Ramos (cell line): ENCODE data around the gene TSR1.

Experiments
- in situ Hi-C: fragments of 300-500 bp; cut with MboI; formaldehyde crosslinking; loops from one replicate; pipeline ENCODE4 v1.14.3; 2022; ENCODE audit warnings: low sequenced_read_pairs; ENCODE audit not compliant: unreplicated experiment

TSR1 gene

DNA sequence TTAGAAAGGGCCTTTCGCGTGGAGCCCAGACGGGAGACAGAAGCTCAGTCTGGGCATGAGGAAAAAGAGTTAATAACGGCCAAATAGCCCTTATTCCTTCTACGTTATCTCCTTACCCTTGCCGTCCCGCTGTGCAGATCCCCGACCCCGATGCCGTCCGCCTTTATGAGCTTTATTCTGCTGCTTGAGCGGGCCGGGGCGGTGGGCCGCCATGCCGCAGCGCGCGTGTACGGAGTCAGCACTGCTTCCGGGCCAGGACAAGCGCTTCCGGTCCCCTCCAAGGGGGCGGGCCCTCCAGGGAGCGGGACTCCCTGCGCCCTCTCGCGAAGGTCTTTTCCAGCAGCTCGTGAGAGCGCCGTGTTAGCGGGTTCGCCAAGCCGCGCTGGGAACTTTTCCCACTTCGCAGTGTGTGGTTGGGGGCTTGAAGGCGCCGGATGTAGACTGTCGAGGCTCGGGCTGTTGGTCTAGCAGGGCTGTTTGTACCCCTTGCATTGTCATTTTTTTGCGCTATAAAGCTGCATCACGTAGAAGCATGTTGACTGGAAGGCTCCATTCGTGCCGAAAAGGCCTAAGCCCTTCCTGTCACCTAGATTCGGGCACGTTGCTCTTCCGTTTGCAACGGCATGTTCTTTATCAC is at the start of gene TSR1:
Gene TSR1, minus strand, starts transcription at position 243 of the 637 bp plus-strand sequence. Its CDS starts 30 bp downstream, at position 213.
- in situ Hi-C loops = no loop called here

DNA sequence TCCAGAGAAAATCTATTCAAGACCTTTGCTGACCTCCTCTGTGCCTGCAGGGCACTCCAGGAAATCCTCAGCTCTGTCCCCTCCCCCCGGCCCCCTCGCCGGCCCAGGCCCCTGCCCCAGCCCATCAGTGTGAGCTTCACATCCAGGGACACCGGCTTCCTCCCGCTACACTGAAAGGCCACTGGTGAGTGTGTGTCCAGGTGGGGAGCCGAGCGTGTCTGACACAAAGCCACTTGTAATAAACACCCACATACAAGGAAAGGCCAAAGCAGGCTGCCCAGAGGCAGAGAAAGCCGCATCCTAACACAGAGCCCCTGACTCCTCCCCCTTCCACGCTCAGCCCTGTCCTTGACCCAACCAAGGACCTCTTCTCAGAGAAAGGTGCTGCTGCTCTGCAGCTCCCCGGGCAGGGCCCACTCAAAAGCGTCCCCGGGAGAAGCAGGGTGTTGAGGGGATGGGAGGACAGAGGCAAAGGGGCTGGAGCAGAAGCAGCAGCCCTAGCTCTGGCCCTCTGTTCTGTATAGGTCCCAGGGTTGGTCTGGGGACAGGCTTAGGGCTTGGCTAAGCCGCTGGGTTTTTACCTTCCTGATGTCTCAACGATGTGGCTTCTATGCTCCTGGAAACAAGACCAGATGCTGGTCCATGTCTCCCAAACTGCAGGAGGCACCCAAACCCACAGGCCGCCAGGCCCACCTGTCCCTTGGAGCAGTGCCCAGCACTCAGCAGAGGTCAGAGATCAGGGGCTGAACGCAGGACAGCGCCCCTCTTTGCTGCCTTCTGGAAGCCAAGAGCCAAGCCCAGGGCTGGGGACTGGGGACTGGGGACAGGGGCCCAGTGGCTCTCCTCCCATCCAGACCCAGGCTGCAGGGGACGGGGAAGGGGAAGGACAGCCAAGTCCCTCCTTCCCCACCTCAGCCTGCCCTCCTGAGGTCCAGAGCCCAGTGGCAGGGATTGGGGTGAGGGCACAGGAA is 49.3 kb upstream of the TSR1 start:
- in situ Hi-C loops = no loop called here

DNA sequence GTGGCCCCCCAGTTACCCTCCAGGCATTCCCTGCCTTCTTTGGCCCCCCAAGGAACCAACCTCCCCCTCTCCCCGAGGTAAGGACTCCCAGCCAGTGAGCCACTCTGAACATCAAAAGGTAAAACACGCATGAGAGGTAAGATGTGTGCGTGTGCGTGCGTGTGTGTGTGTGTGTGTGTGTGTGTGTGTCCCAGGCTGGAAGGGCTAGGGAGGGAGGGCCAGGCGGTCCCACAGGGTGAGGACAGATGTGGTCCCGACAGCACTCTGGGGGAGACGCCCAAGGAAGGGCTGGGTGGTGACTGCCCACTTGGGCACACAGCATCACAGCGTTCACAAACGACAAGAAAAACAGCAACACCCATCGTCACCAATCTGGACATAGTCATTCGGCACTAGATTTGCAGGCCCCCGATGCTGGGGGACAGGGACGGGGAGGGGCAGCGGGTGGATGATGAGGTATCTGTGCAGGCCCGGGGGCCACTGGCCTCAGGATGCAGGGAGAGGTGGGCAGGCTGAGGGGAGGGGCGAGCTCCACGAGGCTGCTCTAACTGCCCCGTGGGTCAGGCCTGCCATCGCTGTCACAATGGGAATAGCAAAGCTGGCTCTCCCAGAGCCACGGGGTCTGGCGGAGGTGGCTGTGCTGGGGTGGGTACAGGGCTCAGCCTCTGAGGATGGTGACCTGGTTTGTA is 48.3 kb upstream of the TSR1 start:
- in situ Hi-C loops = no loop called here

DNA sequence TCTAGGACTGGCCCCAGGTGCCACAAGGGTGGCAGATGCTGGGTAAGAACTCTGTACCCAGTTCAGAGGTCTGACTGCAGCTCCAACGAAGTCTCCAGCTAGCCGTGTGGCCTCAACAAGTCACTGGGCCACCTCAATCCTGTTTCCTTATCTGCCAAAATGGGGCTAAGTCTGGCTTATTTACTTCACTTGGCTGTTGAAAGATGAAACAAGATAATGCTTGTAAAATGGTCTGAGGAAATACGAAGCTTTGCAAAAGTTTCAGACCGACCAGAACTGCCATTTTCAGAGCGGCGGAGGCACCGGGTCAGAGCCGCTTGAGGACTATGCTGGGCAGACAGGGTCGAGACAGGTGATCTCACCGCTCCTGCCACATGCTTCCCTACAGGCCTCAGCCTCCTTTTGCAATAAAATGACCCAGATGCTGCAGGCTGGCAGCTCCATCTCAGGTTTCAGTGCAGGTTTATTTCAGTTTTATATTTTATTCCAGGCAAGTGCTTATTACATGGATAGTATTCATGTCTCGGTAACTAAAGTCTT is 47.4 kb upstream of the TSR1 start:
- in situ Hi-C loops = no loop called here

DNA sequence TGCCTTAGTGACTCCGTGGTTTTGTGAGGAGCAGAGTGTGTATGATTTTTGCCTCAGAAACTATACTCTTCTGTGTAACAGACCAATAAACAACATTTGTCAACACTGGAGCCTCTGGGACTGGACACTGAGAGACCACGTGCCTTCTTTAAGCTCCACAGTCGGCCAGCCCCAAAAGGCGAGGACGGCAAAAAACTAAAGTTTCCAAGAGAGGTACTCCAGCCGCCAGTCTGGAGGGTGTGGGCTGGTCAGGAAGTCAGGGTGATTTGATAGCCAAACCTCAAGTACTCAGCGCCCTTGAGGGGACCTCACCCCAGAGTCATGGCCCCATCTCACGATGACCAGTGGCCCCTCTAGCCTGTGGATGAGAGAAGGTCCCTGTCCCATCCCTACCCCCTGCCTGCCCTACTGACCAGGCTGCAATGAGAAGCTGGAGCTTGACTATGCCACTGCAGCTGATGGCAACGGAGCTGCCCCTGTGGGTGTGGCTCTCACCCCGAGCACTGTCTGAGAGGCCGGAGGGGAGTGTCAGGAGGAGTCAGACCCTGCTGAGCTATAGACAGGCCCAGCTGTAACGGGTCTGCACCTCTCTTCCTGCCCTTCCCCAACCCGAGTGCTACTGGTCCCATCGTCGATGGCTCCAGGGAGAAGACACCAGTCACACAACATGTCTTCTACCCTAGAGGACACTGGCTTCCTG is 44.8 kb upstream of the TSR1 start:
- in situ Hi-C loops = no loop called here

DNA sequence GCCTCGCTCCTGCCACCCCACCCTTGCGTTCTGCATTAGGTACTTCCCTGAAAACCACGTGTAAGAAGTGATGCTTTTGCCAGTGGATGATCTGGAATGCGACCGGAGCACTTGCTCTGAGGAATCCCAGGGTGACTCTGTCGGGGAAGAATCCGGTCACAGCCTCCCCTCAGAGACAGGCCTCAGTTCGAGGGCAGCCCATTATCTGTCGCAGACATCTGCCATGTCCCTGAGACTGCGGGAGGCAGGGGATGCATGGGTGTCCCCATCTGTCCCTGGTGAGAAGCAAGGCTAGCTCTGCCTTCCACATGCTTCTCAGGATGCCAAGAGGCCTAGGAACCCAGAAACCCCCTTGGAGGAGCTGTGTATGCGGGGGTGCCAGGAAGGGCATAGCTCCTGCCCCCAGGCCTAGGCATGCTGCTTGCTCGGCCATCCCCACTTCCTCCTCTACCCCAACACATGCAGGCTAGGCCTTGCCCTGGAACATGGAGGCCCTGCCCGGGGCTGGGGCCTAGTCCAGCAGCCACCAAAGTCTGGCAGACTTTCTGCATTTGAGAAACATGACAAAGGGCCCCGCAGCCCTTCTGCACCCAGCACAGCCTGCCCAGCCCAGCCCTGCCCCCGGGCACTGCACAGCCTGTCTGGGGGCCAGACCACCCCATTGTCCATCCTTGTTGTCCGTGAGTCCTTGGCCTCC is 44.1 kb upstream of the TSR1 start:
- in situ Hi-C loops = no loop called here

DNA sequence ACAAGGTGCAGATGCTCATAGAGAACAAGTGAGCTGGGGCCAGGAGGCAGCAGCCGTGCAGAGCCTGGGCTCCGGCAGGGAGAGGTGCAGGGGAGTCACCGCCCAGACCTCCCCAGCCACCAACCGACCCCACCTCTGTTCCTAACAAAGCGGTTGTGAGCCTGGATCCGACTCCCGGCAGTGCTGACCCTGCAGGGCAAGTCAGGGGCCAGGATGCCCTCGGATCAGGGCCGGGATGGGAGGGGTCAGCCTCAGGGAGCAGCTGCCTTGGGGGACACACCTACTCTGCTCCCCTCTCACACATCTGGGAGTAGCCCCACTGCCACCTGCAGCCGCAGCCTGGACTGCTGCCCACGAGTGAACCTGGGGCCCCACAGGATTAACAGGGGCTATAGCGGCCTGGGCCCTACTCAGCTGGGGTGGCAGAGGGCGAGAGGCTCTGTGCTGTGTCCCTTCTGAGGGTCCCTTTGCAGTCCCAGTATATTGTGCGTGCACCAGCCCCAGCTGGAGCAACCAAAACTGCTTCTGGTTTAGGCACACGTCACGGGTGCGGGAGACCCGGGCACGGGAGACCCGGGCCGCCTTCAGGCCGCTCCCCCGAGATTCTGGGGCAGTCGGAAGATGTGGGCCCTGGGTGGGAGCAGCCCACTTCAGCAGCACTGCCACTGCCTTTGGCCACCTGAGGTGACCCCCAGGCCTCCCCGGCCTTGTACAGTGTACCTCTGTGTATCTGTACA is 43.4 kb upstream of the TSR1 start:
- in situ Hi-C loops = loop anchor here (5.0 kb wide), 1 partner anchor 33 kb away; no protein-coding TSS in a partner anchor

DNA sequence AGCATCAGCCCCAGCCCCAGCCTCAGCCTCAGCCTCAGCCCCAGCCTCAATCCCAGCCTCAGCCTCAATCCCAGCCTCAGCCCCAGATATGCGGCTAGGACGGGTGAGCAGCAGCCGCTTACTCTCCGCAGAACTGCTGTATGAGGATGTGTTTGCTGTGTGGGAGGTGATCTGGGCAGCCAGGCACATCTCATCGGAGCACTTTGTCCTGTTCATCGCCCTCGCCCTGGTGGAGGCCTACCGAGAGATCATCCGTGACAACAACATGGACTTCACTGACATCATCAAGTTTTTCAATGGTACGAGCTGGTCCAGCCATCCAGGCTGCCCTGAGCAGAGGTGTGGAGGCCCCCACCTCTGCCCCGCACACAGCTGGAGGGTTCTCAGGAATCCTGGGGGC is 42.6 kb upstream of the TSR1 start:
- in situ Hi-C loops = loop anchor here (5.0 kb wide), 1 partner anchor 33 kb away; no protein-coding TSS in a partner anchor

DNA sequence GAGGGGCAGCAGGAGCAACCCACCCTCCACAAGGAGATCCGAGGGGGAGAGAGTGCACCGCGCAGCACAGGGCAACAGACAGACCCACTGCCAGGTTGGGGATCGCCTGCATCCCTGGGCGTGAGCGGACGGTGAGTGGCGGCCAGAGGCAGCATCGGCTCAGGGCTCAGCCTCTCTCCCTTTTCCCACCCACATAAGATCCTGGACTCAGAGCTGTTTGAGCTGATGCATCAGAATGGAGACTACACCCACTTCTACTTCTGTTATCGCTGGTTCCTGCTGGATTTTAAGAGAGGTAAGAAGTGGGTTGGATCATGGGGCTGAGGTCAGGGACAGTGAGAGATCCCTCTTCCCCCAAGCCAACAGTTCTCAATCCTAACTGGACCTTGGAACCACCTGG is 41.4 kb upstream of the TSR1 start:
- in situ Hi-C loops = loop anchor here (5.0 kb wide), 1 partner anchor 35 kb away; no protein-coding TSS in a partner anchor

DNA sequence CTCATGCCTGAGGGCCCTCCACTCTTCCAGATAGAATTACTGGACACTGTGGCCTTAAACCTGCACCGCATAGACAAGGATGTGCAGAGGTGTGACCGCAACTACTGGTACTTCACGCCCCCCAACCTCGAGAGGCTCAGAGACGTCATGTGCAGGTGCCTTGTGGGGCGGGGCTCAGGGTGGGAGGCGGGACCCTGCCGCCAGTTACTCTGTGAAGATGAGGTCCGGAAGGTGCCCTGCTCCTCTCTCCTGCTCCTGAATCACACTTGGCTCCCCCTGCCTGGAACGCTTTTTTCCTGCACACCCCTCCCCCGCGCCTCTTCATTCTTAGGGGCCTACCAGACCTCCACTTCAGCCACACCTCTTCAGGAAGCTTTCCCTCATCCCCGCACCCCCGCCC is 39.9 kb upstream of the TSR1 start:
- in situ Hi-C loops = loop anchor here (5.0 kb wide), 1 partner anchor 36 kb away; no protein-coding TSS in a partner anchor

DNA sequence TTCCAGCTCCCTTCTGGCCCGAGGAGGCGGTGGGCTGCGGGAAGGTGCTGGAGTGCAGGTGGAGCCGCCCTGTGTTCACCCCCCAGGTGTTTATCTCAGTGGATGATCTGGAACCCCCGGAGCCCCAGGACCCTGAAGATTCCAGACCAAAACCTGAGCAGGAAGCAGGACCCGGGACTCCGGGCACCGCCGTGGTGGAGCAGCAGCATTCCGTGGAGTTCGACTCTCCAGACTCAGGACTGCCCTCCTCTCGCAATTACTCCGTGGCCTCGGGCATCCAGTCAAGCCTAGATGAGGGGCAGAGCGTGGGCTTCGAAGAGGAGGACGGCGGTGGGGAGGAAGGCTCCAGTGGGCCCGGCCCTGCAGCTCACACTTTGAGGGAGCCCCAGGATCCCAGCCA is 39.1 kb upstream of the TSR1 start:
- in situ Hi-C loops = loop anchor here (5.0 kb wide), 1 partner anchor 37 kb away; no protein-coding TSS in a partner anchor

DNA sequence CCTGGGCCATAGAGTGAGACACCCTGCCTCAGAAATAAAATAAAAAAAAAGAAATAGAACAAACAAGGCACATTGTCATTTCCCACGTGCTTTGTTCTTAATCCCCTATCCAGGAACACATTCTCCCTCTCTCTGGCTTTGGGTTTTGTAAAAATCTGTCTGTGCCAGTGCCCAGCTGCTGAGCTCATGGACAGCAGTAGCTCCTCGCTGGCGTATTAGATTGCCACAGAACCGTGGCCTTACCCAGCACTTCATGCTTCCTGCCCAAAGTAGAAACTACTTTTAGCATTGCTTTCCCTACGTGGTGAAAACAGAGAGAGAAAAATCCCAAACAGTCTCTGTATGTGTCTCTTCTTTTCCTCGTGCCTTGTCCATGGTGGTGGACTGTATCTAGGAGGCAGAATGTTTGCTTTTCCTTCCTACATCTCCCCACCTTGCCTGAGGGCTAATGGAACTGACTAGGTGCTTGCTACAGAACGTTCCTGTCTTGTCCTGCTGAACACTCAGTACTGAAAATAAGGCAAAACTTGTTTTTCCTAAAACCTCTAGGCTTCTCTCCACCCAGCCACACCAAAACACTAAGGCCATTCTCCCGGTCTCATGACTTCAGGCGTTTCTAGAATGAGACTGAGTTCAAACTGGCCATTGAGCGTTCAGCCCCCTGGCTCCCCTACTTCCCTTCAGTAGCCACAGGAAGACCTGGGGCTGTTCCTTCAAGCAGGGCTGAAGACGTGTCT is 38.5 kb upstream of the TSR1 start:
- in situ Hi-C loops = loop anchor here (5.0 kb wide), 1 partner anchor 38 kb away; no protein-coding TSS in a partner anchor

DNA sequence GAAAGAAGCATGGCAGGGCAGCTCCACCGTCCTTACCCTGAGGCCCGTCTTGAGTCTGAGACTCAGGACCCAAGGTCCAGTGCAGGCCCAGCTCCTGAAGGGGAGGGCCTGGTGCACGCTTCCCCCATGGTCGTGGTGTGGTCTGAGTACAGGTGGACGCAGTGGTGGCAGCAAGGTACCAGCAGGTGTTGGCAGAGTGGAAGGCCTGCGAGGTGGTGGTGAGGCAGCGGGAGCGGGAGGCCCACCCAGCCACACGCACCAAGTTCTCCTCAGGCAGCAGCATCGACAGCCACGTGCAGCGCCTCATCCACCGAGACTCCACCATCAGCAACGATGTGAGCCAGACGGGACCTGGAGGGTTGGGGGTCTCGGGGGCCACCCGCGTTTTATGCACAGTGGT is 36.9 kb upstream of the TSR1 start:
- in situ Hi-C loops = no loop called here

DNA sequence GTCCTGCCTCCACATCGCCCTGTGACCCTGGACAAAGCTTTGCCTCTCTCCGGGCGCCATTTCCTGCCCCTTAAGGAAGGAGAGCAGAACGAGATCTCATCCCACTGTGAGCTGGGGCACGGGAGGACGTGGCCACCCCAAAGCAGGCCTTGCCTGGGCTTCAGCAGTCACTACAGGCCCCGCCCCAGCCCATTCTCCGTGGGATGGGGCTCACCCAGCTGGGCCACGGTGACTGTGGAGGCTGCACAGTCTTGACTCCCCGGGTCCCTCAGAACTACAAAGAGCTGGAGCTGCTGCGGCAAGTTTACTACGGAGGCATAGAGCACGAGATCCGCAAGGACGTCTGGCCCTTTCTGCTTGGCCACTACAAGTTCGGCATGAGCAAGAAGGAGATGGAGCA is 36.4 kb upstream of the TSR1 start:
- in situ Hi-C loops = no loop called here

DNA sequence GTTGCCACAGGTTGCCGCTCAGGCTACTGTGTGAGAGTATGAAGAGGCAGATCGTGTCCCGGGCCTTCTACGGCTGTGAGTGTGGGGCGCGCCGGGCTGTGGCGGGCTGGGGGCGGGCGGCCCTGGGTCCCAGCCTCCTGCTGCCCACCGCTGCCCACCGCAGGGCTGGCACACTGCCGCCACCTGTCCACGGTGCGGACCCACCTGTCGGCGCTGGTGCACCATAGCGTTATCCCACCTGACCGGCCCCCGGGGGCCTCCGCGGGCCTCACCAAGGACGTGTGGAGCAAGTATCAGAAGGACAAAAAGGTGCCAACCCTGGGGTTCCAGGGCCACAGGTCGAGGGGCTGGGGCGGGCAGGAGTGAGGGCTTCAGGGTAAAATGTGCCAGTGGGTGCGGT is 35.9 kb upstream of the TSR1 start:
- in situ Hi-C loops = no loop called here

DNA sequence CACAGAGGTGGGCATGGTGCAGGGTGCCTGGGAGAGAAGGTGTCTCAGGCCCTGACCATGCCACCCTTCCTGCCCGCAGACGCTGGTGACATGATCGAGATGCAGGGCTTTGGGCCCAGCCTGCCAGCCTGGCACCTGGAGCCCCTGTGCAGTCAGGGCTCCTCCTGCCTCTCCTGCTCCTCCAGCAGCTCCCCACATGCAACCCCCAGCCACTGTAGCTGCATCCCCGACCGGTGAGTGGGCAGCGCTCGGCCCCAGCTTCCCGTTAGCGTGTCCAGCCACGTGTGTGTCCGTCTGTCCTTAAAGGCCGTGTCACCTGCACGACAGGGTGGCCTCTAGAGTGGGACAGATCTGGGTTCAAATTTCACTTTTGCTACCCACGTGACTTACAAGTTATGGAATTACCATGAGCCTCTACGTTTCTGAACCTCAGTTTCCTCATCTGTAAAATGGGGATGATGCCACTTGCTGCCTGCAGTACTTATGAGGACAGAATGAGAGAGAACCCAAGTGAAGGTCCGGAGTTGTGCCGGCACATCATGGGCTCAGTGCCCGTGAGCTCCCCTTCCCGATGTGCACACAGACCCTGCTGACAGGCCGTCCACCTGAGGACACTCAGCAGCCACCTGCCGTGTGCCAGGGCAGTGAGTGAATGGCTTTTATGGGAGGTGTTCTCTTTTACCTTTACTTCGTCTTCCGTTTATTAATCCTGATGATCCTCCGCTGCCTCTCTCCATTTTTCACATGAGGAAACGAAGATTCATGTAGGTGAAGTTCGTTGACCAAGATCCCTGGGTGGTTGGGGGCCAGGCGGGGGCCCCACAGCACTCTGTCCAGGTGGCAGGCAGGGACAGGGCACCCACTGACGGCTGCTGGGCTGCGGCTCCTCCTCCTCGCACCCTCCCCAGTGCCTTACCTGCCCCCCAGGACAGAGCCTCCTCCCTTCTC is 35.2 kb upstream of the TSR1 start:
- in situ Hi-C loops = no loop called here

DNA sequence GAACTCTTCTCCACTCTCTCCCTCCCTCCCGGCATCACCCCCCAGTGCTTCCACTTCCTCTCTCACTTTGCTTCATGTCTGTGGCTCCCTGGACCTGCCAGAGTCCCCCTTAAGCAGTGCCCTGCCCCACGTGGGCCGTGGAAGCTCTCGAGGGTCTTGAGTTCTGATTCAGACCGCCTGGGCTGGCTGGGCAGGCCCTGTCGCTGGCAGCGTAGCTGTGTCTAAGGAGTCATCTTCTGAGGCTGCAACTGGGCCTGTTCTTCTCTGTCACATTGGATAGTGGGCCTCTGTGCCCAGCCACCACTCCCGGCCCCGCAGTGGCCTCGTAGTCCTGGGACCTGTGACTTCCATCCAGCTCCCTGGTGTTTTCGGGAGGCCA is 33.9 kb upstream of the TSR1 start:
- in situ Hi-C loops = no loop called here
